C1 segment of cervical spinal cord (tissue), 14 donors: Measurements from ENCODE around the gene CARMIL3.
"Not testable (repeated sequence)": the region's sequence is repeated elsewhere in the genome, so short reads cannot be mapped to it uniquely, and the experiment has no call there.

Experiments
- DNase-seq, 14 donors: peaks; one replicate each; lab custom pipeline; 2025; lab: John Stamatoyannopoulos, UW

CARMIL3 gene

GRCh38 chr14:24040692-24041091, 11.1 kb upstream of the CARMIL3 start:
- DNase-seq = no peak

- DNase-seq = no peak
Observed at GRCh38 chr14:24042746-24043145, 9.1 kb upstream of the CARMIL3 start.

- DNase-seq = not testable (repeated sequence)
Observed at GRCh38 chr14:24049002-24049401, 2.8 kb upstream of the CARMIL3 start.

- DNase-seq = not testable (repeated sequence)
Observed at GRCh38 chr14:24050753-24051152, 1.1 kb upstream of the CARMIL3 start.

GRCh38 chr14:24051176-24051788, 527 bp upstream of the CARMIL3 start:
- peak in 4 of 14 donors; percentile 40 to 75 (median 58) for DNase-seq

- DNase-seq = no peak
Observed at GRCh38 chr14:24052656-24053547, 1.1 kb downstream of the CARMIL3 start.

- DNase-seq = peak in 3 of 14 donors; percentile 3 to 13 (median 11)
Observed at GRCh38 chr14:24053548-24054323, 1.9 kb downstream of the CARMIL3 start.

GRCh38 chr14:24054324-24054641, 2.5 kb downstream of the CARMIL3 start:
- no peak for DNase-seq

- no peak for DNase-seq
Observed at GRCh38 chr14:24054646-24055045, 2.8 kb downstream of the CARMIL3 start.

- DNase-seq = no peak
Observed at GRCh38 chr14:24055971-24056799, 4.4 kb downstream of the CARMIL3 start.

GRCh38 chr14:24056800-24057184, 5.0 kb downstream of the CARMIL3 start:
- peak in 1 of 14 donors; percentile 18 for DNase-seq

- DNase-seq = no peak
Observed at GRCh38 chr14:24057271-24057670, 5.5 kb downstream of the CARMIL3 start.

GRCh38 chr14:24057867-24058259, 6.1 kb downstream of the CARMIL3 start:
- DNase-seq = no peak

GRCh38 chr14:24058260-24058950, 6.6 kb downstream of the CARMIL3 start:
- DNase-seq = peak in 11 of 14 donors; percentile 10 to 75 (median 35)

- no peak for DNase-seq
Observed at GRCh38 chr14:24058951-24059475, 7.2 kb downstream of the CARMIL3 start.

GRCh38 chr14:24059841-24060388, 8.1 kb downstream of the CARMIL3 start:
- no peak for DNase-seq

GRCh38 chr14:24060443-24060842, 8.6 kb downstream of the CARMIL3 start:
- no peak for DNase-seq

- no peak for DNase-seq
Observed at GRCh38 chr14:24060984-24061913, 9.4 kb downstream of the CARMIL3 start.
